Mammary epithelial cell (primary cell): Measurements from ENCODE around the gene DENND1A.

Experiments used
- EZH2 ChIP-seq: IDR thresholded peaks from 2 replicates; pipeline ENCODE4 v1.6.1; 2012; ENCODE audit warnings: low read length, inconsistent platforms, borderline replicate concordance
- TF ChIP-seq, protein P1 (sequence below), 2 donors: IDR thresholded peaks in 1 of 2; conservative IDR thresholded peaks in 1 of 2; 2 replicates each; pipeline ENCODE4 v1.5.1; 2011 to 2012; ENCODE audit warnings: inconsistent platforms in 2 of 2, low read length in 2 of 2, mild to moderate bottlenecking in 2 of 2, control low read depth in 1 of 2, low read depth in 1 of 2; ENCODE audit not compliant: insufficient read depth in 1 of 2; ENCODE audit errors: extremely low read depth in 1 of 2

DNA sequence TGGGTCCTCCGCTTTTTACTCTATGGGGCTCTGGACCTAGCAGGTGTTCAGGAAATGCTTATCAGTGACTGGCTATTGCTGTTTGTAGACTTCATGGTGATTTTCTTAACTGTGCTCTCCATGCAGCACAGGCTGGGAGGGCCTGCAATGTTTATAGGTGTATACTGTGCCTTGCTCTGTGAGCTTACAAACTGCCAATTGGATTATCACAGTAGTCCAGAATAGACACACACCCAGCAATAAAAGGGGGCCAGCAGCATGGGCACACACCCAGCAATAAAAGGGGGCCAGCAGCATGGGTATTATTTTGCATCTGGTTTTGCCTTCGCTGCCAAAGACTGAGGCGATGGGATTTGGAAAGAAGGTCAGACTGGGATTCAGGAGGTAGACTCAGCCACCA, 473.9 kb downstream of the DENND1A start:
- TF ChIP-seq, protein P1, sequence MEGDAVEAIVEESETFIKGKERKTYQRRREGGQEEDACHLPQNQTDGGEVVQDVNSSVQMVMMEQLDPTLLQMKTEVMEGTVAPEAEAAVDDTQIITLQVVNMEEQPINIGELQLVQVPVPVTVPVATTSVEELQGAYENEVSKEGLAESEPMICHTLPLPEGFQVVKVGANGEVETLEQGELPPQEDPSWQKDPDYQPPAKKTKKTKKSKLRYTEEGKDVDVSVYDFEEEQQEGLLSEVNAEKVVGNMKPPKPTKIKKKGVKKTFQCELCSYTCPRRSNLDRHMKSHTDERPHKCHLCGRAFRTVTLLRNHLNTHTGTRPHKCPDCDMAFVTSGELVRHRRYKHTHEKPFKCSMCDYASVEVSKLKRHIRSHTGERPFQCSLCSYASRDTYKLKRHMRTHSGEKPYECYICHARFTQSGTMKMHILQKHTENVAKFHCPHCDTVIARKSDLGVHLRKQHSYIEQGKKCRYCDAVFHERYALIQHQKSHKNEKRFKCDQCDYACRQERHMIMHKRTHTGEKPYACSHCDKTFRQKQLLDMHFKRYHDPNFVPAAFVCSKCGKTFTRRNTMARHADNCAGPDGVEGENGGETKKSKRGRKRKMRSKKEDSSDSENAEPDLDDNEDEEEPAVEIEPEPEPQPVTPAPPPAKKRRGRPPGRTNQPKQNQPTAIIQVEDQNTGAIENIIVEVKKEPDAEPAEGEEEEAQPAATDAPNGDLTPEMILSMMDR (conservative IDR thresholded peaks at IDR 0.05 in 1 of 2, IDR thresholded peaks at IDR 0.05 in 1 of 2; ENCODE audit: extremely low read depth in 1 of 2, insufficient read depth in 1 of 2, low read depth in 1 of 2, low read length in 2 of 2) = no peak
- TF ChIP-seq EZH2 = no peak
